Erythroblast (primary cell): Measurements from ENCODE around the gene SLC37A2.

Experiments used
- DNase-seq, 2 experiments: peaks; one replicate each; lab custom pipeline; 2025; lab: John Stamatoyannopoulos, UW
- GATA1 ChIP-seq: IDR thresholded peaks from 2 replicates; pipeline ENCODE4 v1.6.1; 2011; ENCODE audit warnings: low read depth, mild to moderate bottlenecking, control low read depth, low read length, moderate library complexity
- POLR2A ChIP-seq: IDR thresholded peaks from 2 replicates; pipeline ENCODE4 v1.6.1; 2011; ENCODE audit warnings: mild to moderate bottlenecking, low read length

The SLC37A2 gene

GRCh38 chr11:125123947-125124617 is 61.0 kb downstream of the SLC37A2 start:
- DNase-seq: peak; percentile 58 to 70

GRCh38 chr11:125124618-125124992 is 61.5 kb downstream of the SLC37A2 start:
- TF ChIP-seq POLR2A: no peak
- no peak for TF ChIP-seq GATA1
- DNase-seq: no peak

More at GRCh38 chr11:125123947-125124617, 61.0 kb downstream of the SLC37A2 start:
- TF ChIP-seq GATA1 (no peak), POLR2A (no peak)

- no peak for DNase-seq
- no peak for TF ChIP-seq GATA1
- TF ChIP-seq POLR2A: no peak
Observed at GRCh38 chr11:125128450-125128849, 65.3 kb downstream of the SLC37A2 start.

- no peak for DNase-seq
- TF ChIP-seq POLR2A (no peak), GATA1 (no peak)
Observed at GRCh38 chr11:125129316-125129993, 66.3 kb downstream of the SLC37A2 start.

- DNase-seq: no peak
- TF ChIP-seq GATA1 (no peak), POLR2A (no peak)
Observed at GRCh38 chr11:125132071-125132470, 69.0 kb downstream of the SLC37A2 start.

- DNase-seq: no peak
- TF ChIP-seq GATA1 (no peak), POLR2A (no peak)
Observed at GRCh38 chr11:125132596-125132995, 69.5 kb downstream of the SLC37A2 start.

- TF ChIP-seq POLR2A (no peak), GATA1 (no peak)
Observed at GRCh38 chr11:125136001-125136400, 72.9 kb downstream of the SLC37A2 start.

GRCh38 chr11:125138966-125139365 is 75.9 kb downstream of the SLC37A2 start:
- TF ChIP-seq POLR2A: no peak
- TF ChIP-seq GATA1: no peak
- no peak for DNase-seq

More at GRCh38 chr11:125136001-125136400, 72.9 kb downstream of the SLC37A2 start:
- no peak for DNase-seq

GRCh38 chr11:125139778-125140177 is 76.7 kb downstream of the SLC37A2 start:
- no peak for DNase-seq
- TF ChIP-seq GATA1: no peak
- no peak for TF ChIP-seq POLR2A
